ENCODE data around the gene METTL21A. TPM values are rescaled to one million over a fixed set of nuclear protein-coding genes. Genes with fewer than 3 reads are reported as not detected.

METTL21A gene
- total and polyA plus RNA-seq, 10 donors: 18.8 to 43.6 (median 25.0) TPM

DNA sequence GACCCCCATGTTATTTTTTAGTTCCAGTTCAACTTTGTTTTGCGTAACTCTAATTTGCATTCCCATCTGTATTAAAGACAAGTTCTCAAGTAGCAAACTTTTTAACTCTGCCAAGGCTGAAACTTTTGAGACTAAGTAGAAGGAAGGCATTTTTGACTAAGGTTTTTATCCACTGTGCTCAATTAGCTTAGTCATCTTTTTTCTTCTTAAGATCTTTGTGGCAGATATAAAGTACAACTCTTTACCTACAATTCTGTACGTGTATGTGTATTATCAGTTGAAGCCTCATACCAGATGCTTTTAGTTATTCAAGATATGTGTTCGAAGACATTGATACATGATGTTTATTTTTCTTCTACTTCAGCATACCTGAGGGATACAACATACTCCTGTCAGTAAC lies 53.8 kb downstream of the METTL21A start:
- H3K4me1 ChIP-seq: peaks cover 0 to 2% (median 0%) of the 10 kb centered on the region in 6 donors
- 92 to 96% (median 93%) methylated on average over 3 of the region's 3 CpGs for WGBS, 5 donors
- intact Hi-C loops (cut with DNase I; ENCODE audit: low total_unique reads): no loop called here
- no peak for TF ChIP-seq POLR2A (IDR thresholded peaks at IDR 0.05)
- TF ChIP-seq, protein P1, sequence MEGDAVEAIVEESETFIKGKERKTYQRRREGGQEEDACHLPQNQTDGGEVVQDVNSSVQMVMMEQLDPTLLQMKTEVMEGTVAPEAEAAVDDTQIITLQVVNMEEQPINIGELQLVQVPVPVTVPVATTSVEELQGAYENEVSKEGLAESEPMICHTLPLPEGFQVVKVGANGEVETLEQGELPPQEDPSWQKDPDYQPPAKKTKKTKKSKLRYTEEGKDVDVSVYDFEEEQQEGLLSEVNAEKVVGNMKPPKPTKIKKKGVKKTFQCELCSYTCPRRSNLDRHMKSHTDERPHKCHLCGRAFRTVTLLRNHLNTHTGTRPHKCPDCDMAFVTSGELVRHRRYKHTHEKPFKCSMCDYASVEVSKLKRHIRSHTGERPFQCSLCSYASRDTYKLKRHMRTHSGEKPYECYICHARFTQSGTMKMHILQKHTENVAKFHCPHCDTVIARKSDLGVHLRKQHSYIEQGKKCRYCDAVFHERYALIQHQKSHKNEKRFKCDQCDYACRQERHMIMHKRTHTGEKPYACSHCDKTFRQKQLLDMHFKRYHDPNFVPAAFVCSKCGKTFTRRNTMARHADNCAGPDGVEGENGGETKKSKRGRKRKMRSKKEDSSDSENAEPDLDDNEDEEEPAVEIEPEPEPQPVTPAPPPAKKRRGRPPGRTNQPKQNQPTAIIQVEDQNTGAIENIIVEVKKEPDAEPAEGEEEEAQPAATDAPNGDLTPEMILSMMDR (IDR thresholded peaks at IDR 0.05 in 8 of 11, conservative IDR thresholded peaks at IDR 0.05 in 3 of 11): no peak
- TF ChIP-seq POLR2AphosphoS5 (IDR thresholded peaks at IDR 0.05): no peak
- H3K9me3 ChIP-seq: no peaks in the 10 kb centered on the region
- H3K27me3 ChIP-seq (replicated peaks in 1 of 7): no peaks in the 10 kb centered on the region
- no peak overlapping the region for H3K27ac ChIP-seq
- H3K36me3 ChIP-seq: peaks cover 0 to 100% (median 56%) of the 10 kb centered on the region in 6 donors
- DNase-seq: no peak
- H3K4me3 ChIP-seq: no peak overlapping the region

DNA sequence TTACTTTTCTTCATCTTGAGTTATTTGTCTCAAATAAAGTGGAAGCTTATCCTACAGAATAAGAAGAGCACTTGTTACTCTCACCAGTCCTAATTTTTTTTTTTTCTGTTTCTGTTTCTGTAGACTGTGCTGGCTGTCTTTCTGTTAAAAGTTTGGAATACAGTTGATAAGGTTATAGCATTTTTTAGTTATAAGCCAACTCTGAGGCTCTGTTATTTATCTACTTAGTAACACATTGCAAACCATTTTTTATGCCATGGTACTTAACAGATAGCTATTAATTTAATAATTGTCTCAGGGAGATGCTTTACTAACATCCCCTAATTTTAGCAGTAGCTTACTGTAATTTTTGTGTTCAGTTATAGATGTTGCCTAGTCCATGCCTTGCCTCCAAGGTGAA lies 57.5 kb downstream of the METTL21A start:
- intact Hi-C loops (cut with DNase I; ENCODE audit: low total_unique reads): no loop called here
- DNase-seq: no peak
- H3K4me1 ChIP-seq: peaks cover 0 to 4% (median 0%) of the 10 kb centered on the region in 6 donors
- no peak for TF ChIP-seq POLR2A (IDR thresholded peaks at IDR 0.05)
- TF ChIP-seq, protein P1 (IDR thresholded peaks at IDR 0.05 in 8 of 11, conservative IDR thresholded peaks at IDR 0.05 in 3 of 11): no peak
- H3K4me3 ChIP-seq: no peak overlapping the region
- H3K27me3 ChIP-seq (replicated peaks in 1 of 7): no peaks in the 10 kb centered on the region
- H3K9me3 ChIP-seq: no peaks in the 10 kb centered on the region
- no peak overlapping the region for H3K27ac ChIP-seq
- peaks cover 0 to 100% (median 46%) of the 10 kb centered on the region in 6 donors for H3K36me3 ChIP-seq

DNA sequence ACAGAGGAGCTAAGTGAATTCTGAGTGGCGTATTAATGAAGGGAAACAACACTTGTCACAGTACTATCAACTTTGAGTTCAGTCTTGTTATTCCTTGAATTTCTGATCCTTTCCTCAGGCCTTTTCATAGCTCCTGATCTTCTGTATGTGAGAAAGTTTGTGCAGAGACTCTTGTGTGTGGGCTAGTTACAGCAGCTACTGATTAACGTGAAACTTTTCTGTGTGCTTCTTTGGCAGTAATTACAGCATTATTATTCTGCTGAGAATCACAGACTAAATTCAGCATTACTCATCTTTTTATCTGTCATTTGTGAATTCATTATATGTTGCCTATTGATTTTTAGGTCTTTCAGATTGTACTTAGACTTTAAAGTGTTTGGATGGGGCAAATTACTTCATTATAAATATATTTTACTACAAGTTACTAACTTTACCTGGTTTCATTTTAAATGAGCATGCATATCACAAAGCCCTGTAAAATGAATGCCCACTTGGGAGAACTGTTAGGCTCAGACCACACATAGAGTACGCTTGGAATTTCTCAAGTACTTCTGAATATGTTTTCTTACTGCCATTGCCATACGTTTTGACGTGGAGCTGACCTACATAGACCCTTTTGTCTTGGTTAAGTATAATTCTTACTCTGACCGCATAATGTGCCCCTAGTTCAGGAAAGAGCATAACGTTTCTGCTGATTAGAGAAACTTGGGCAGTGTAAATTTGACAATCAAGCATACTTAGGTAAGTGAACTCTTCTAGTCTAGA lies 59.3 kb downstream of the METTL21A start:
- 90 to 92% (median 91%) methylated on average over 7 of the region's 7 CpGs for WGBS, 5 donors
- no peak overlapping the region for H3K4me3 ChIP-seq
- H3K27me3 ChIP-seq (replicated peaks in 1 of 7): no peaks in the 10 kb centered on the region
- H3K27ac ChIP-seq: no peak overlapping the region
- no peak for TF ChIP-seq POLR2A (IDR thresholded peaks at IDR 0.05)
- no peak for TF ChIP-seq POLR2AphosphoS5 (IDR thresholded peaks at IDR 0.05)
- TF ChIP-seq, protein P1 (IDR thresholded peaks at IDR 0.05 in 8 of 11, conservative IDR thresholded peaks at IDR 0.05 in 3 of 11): no peak
- intact Hi-C loops (cut with DNase I; ENCODE audit: low total_unique reads): no loop called here
- H3K4me1 ChIP-seq: peaks cover 0 to 13% (median 8%) of the 10 kb centered on the region in 6 donors
- no peak for DNase-seq
- peaks cover 0 to 100% (median 42%) of the 10 kb centered on the region in 6 donors for H3K36me3 ChIP-seq
- H3K9me3 ChIP-seq: no peaks in the 10 kb centered on the region

Small RNA genes within 50 kb of the gene (small RNA-seq; reads per million reads assigned to genes)
- gene RPS29P9: 0 reads per million in 4 donors

Other genes with a start within 250 kb of the METTL21A start
- 10 to 100 TPM; 70.2 to 94.7 (median 83.9) TPM for gene CREB1, start 95.4 kb downstream of the METTL21A start, total RNA-seq
- gene CREB1, start 95.4 kb downstream of the METTL21A start, polyA plus RNA-seq: 1 to 10 TPM; 8.4 to 9.8 (median 8.6) TPM
- 10 to 100 TPM; 14.0 to 22.8 (median 16.6) TPM for gene CCNYL1, start 86.2 kb upstream of the METTL21A start, total RNA-seq
- 1 to 10 TPM; 4.7 to 8.1 (median 5.4) TPM for gene CCNYL1, start 86.2 kb upstream of the METTL21A start, polyA plus RNA-seq
- 10 to 100 TPM in 1 of 7 donors, 1 to 10 TPM in 6; 4.0 to 11.4 (median 6.6) TPM for gene FZD5, start 144.5 kb upstream of the METTL21A start, total RNA-seq
- gene FZD5, start 144.5 kb upstream of the METTL21A start, polyA plus RNA-seq: 1 to 10 TPM in 1 of 3 donors, under 1 TPM in 2; 0.35 to 1.1 (median 0.38) TPM

Measured in spleen (tissue), 11 donors.